ENCODE results near the gene RASSF4.

GRCh38 chr10:44922021-44922420 is 37.6 kb upstream of the RASSF4 start:
- TF ChIP-seq GATA3 (IDR thresholded peaks at IDR 0.05; ENCODE audit: low read depth, low read length) = no peak
- TF ChIP-seq GATA2 (IDR thresholded peaks at IDR 0.05; ENCODE audit: low read depth, low read length) = no peak

All from SH-SY5Y (cell line).